Measurements from ENCODE around the gene RIMBP2. TPM values are rescaled to one million over a fixed set of nuclear protein-coding genes. Genes with fewer than 3 reads are reported as not detected.

Gene RIMBP2
- total and polyA plus RNA-seq, 2 donors (not counting 1 experiment from before 2014, with no cell fraction given), result 0.17 TPM; not detected in 1

DNA sequence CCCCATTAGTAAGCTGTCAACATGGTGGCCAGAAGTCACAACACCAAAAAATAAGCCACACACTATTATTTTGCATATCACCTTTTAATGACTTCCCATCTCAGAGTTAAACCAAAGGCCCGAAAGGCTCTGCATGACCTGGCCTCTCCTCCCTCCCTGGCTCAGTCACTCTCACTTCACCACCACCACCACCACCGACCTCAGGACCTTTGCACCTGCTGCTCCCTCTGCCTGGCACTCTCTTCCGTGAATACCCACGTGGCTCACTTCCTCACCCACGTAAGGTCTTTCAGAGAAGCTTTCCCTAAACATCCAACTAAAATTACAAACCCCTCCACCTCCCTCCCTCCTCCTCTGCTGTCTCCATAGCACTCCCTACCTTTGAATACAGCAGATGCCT, 134.3 kb downstream of the RIMBP2 start:
- no peak overlapping the region for H3K4me3 ChIP-seq (replicated peaks in 1 of 4; ENCODE audit: control extremely low read depth in 1 of 4, insufficient read depth in 1 of 4, low read depth in 3 of 4, low read length in 4 of 4)

DNA sequence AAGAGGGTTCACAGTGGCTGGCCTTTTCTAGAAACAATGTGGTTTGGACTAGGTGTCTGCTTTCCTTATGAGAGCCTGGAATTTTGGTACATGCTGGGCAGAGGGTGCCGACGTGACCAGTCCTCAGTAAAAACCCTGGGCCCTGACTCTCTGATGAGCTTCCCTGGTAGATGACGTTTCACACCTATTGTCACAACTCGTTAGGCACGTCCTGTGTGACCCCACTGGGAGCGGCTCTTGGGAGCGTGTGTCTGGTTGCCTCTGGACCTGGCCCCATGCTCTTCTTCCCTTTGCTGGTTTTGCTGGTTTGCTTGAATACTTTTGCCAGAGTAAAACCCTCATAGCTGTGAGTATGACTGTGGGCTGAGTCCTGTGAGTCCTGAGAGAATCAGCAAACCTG, 136.9 kb downstream of the RIMBP2 start:
- Histone ChIP-seq H3K79me2 (ENCODE audit: control insufficient read depth, insufficient read depth, low read length) (no peaks in the 10 kb centered on the region), H3K9me3 (ENCODE audit: control insufficient read depth, insufficient read depth, low read depth, low read length) (no peaks in the 10 kb centered on the region), H4K20me1 (ENCODE audit: control insufficient read depth, extremely low read depth, insufficient read depth, low read length) (no peaks in the 10 kb centered on the region), H3K4me2 (ENCODE audit: extremely low read depth, insufficient read depth, low read length) (no peak overlapping the region), H3K9ac (ENCODE audit: insufficient read depth, low read length) (no peak overlapping the region), H3K4me1 (ENCODE audit: control insufficient read depth, extremely low read depth, insufficient read depth, low read length) (no peaks in the 10 kb centered on the region), H3K27me3 (ENCODE audit: control insufficient read depth, insufficient read depth, low read length) (no peaks in the 10 kb centered on the region), H3K4me3 (replicated peaks in 1 of 4; ENCODE audit: control extremely low read depth in 1 of 4, insufficient read depth in 1 of 4, low read depth in 3 of 4, low read length in 4 of 4) (no peak overlapping the region), H3K36me3 (ENCODE audit: control insufficient read depth, insufficient read depth, low read length) (no peaks in the 10 kb centered on the region), H3K27ac (ENCODE audit: insufficient read depth, low read length) (no peak overlapping the region), H2AFZ (ENCODE audit: low read length) (no peak overlapping the region)
- TF ChIP-seq, protein P1, sequence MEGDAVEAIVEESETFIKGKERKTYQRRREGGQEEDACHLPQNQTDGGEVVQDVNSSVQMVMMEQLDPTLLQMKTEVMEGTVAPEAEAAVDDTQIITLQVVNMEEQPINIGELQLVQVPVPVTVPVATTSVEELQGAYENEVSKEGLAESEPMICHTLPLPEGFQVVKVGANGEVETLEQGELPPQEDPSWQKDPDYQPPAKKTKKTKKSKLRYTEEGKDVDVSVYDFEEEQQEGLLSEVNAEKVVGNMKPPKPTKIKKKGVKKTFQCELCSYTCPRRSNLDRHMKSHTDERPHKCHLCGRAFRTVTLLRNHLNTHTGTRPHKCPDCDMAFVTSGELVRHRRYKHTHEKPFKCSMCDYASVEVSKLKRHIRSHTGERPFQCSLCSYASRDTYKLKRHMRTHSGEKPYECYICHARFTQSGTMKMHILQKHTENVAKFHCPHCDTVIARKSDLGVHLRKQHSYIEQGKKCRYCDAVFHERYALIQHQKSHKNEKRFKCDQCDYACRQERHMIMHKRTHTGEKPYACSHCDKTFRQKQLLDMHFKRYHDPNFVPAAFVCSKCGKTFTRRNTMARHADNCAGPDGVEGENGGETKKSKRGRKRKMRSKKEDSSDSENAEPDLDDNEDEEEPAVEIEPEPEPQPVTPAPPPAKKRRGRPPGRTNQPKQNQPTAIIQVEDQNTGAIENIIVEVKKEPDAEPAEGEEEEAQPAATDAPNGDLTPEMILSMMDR (conservative IDR thresholded peaks at IDR 0.05 in 1 of 2, IDR thresholded peaks at IDR 0.05 in 1 of 2; ENCODE audit: low read depth in 1 of 2, low read length in 2 of 2), result no peak
- TF ChIP-seq EZH2 (IDR thresholded peaks at IDR 0.05; ENCODE audit: low read length, missing control alignments), result no peak
- DNase-seq (ENCODE audit: low read depth in 2 of 2), result no peak

More for the DNA sequence above, 134.3 kb downstream of the RIMBP2 start:
- no peaks in the 10 kb centered on the region for H3K36me3 ChIP-seq (ENCODE audit: control insufficient read depth, insufficient read depth, low read length)
- H3K4me2 ChIP-seq (ENCODE audit: extremely low read depth, insufficient read depth, low read length), result no peak overlapping the region
- H3K9me3 ChIP-seq (ENCODE audit: control insufficient read depth, insufficient read depth, low read depth, low read length), result no peaks in the 10 kb centered on the region
- no peaks in the 10 kb centered on the region for H3K79me2 ChIP-seq (ENCODE audit: control insufficient read depth, insufficient read depth, low read length)
- H3K27ac ChIP-seq (ENCODE audit: insufficient read depth, low read length), result no peak overlapping the region
- H3K4me1 ChIP-seq (ENCODE audit: control insufficient read depth, extremely low read depth, insufficient read depth, low read length), result no peaks in the 10 kb centered on the region
- H3K9ac ChIP-seq (ENCODE audit: insufficient read depth, low read length), result no peak overlapping the region
- no peak overlapping the region for H2AFZ ChIP-seq (ENCODE audit: low read length)
- H3K27me3 ChIP-seq (ENCODE audit: control insufficient read depth, insufficient read depth, low read length), result no peaks in the 10 kb centered on the region
- TF ChIP-seq, protein P1 (conservative IDR thresholded peaks at IDR 0.05 in 1 of 2, IDR thresholded peaks at IDR 0.05 in 1 of 2; ENCODE audit: low read depth in 1 of 2, low read length in 2 of 2), result no peak
- no peak for TF ChIP-seq EZH2 (IDR thresholded peaks at IDR 0.05; ENCODE audit: low read length, missing control alignments)
- DNase-seq (ENCODE audit: low read depth in 2 of 2), result no peak
- no peaks in the 10 kb centered on the region for H4K20me1 ChIP-seq (ENCODE audit: control insufficient read depth, extremely low read depth, insufficient read depth, low read length)

DNA sequence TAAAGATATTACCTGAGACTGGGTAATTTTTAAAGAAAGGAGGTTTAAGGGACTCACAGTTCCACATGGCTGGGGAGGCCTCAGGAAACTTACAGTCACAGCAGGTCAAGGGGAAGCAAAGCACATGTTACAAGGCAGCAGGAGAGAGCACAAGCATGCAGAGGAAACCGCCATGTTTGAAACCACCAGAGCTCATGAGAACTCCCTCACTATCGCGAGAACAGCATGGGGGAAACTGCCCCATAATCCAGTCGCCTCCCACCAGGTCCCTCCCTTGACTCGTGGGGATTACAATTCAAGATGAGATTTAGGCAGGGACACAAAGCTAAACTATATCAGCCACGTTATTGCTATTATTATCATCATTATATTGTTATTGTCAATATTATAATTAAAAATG, 138.7 kb downstream of the RIMBP2 start:
- no peak overlapping the region for H3K27ac ChIP-seq (ENCODE audit: insufficient read depth, low read length)
- no peak overlapping the region for H3K4me2 ChIP-seq (ENCODE audit: extremely low read depth, insufficient read depth, low read length)
- H3K9me3 ChIP-seq (ENCODE audit: control insufficient read depth, insufficient read depth, low read depth, low read length), result no peaks in the 10 kb centered on the region
- no peak overlapping the region for H2AFZ ChIP-seq (ENCODE audit: low read length)
- no peak overlapping the region for H3K4me3 ChIP-seq (replicated peaks in 1 of 4; ENCODE audit: control extremely low read depth in 1 of 4, insufficient read depth in 1 of 4, low read depth in 3 of 4, low read length in 4 of 4)
- no peaks in the 10 kb centered on the region for H3K79me2 ChIP-seq (ENCODE audit: control insufficient read depth, insufficient read depth, low read length)
- H4K20me1 ChIP-seq (ENCODE audit: control insufficient read depth, extremely low read depth, insufficient read depth, low read length), result no peaks in the 10 kb centered on the region
- no peaks in the 10 kb centered on the region for H3K36me3 ChIP-seq (ENCODE audit: control insufficient read depth, insufficient read depth, low read length)
- H3K4me1 ChIP-seq (ENCODE audit: control insufficient read depth, extremely low read depth, insufficient read depth, low read length), result no peaks in the 10 kb centered on the region
- H3K27me3 ChIP-seq (ENCODE audit: control insufficient read depth, insufficient read depth, low read length), result no peaks in the 10 kb centered on the region
- H3K9ac ChIP-seq (ENCODE audit: insufficient read depth, low read length), result no peak overlapping the region
- no peak for DNase-seq (ENCODE audit: low read depth in 2 of 2)
- TF ChIP-seq EZH2 (IDR thresholded peaks at IDR 0.05; ENCODE audit: low read length, missing control alignments), result no peak
- TF ChIP-seq, protein P1 (conservative IDR thresholded peaks at IDR 0.05 in 1 of 2, IDR thresholded peaks at IDR 0.05 in 1 of 2; ENCODE audit: low read depth in 1 of 2, low read length in 2 of 2), result no peak

Measured in fibroblast of lung (primary cell).